ENCODE measurements around the gene ARHGEF33.

The ARHGEF33 gene

GRCh38 chr2:38988716-38989115 is 99.0 kb downstream of the ARHGEF33 start:
- ChIA-PET CTCF (no interaction called here), POLR2A (no interaction called here)
- no peak for TF ChIP-seq ELF4 (IDR thresholded peaks at IDR 0.05)
- TF ChIP-seq HDGF (IDR thresholded peaks at IDR 0.05; ENCODE audit: borderline replicate concordance), result no peak
- no peak for TF ChIP-seq CTBP1 (IDR thresholded peaks at IDR 0.05; ENCODE audit: borderline replicate concordance)
- TF ChIP-seq L3MBTL2 (conservative IDR thresholded peaks at IDR 0.05), result no peak
- TF ChIP-seq SUZ12 (IDR thresholded peaks at IDR 0.05), result no peak
- TF ChIP-seq PKNOX1 (IDR thresholded peaks at IDR 0.05), result no peak
- DNase-seq (ENCODE audit: extremely low spot score), result no peak

GRCh38 chr2:38991899-38992298 is 102.2 kb downstream of the ARHGEF33 start:
- ChIA-PET POLR2A (no interaction called here), CTCF (no interaction called here)
- no peak for DNase-seq (ENCODE audit: extremely low spot score)
- TF ChIP-seq SUZ12 (IDR thresholded peaks at IDR 0.05) (no peak), FOXA1 (IDR thresholded peaks at IDR 0.05) (no peak)

GRCh38 chr2:38997781-38998180 is 108.1 kb downstream of the ARHGEF33 start:
- CTCF ChIA-PET, result interaction anchor here (0.6 kb wide), 1 partner anchor 625 kb away, joined by 3 read pairs; no protein-coding TSS in a partner anchor
- no peak for TF ChIP-seq ELF4 (IDR thresholded peaks at IDR 0.05)
- no peak for TF ChIP-seq TARDBP (IDR thresholded peaks at IDR 0.05)
- no peak for TF ChIP-seq ZNF384 (IDR thresholded peaks at IDR 0.05)
- no peak for TF ChIP-seq CTBP1 (IDR thresholded peaks at IDR 0.05; ENCODE audit: borderline replicate concordance)
- no peak for TF ChIP-seq LEF1 (IDR thresholded peaks at IDR 0.05; ENCODE audit: borderline replicate concordance)
- TF ChIP-seq HDGF (IDR thresholded peaks at IDR 0.05; ENCODE audit: borderline replicate concordance), result no peak
- TF ChIP-seq FOXK2 (IDR thresholded peaks at IDR 0.05), result no peak
- no peak for TF ChIP-seq ARNT (IDR thresholded peaks at IDR 0.05)
- TF ChIP-seq NFRKB (IDR thresholded peaks at IDR 0.05), result no peak
- TF ChIP-seq FOXA1 (IDR thresholded peaks at IDR 0.05), result no peak
- TF ChIP-seq PKNOX1 (IDR thresholded peaks at IDR 0.05), result no peak
- no peak for TF ChIP-seq SUZ12 (IDR thresholded peaks at IDR 0.05)
- TF ChIP-seq BHLHE40 (IDR thresholded peaks at IDR 0.05; ENCODE audit: borderline replicate concordance), result no peak
- TF ChIP-seq L3MBTL2 (conservative IDR thresholded peaks at IDR 0.05), result no peak
- no peak for DNase-seq (ENCODE audit: extremely low spot score)
- POLR2A ChIA-PET, result no interaction called here

- CTCF ChIA-PET, result no interaction called here
- DNase-seq (ENCODE audit: extremely low spot score), result no peak
- POLR2A ChIA-PET, result no interaction called here
- no peak for TF ChIP-seq ZNF384 (IDR thresholded peaks at IDR 0.05)
- no peak for TF ChIP-seq ELF4 (IDR thresholded peaks at IDR 0.05)
- no peak for TF ChIP-seq NFRKB (IDR thresholded peaks at IDR 0.05)
- no peak for TF ChIP-seq TARDBP (IDR thresholded peaks at IDR 0.05)
- TF ChIP-seq CTBP1 (IDR thresholded peaks at IDR 0.05; ENCODE audit: borderline replicate concordance), result no peak
Observed at GRCh38 chr2:39000552-39000951, 110.9 kb downstream of the ARHGEF33 start.

- POLR2A ChIA-PET, result no interaction called here
- no peak for TF ChIP-seq ELF4 (IDR thresholded peaks at IDR 0.05)
- TF ChIP-seq BHLHE40 (IDR thresholded peaks at IDR 0.05; ENCODE audit: borderline replicate concordance), result no peak
- no peak for TF ChIP-seq SP1 (IDR thresholded peaks at IDR 0.05)
- TF ChIP-seq HDGF (IDR thresholded peaks at IDR 0.05; ENCODE audit: borderline replicate concordance), result no peak
- no peak for TF ChIP-seq ZNF384 (IDR thresholded peaks at IDR 0.05)
- TF ChIP-seq FOXA1 (IDR thresholded peaks at IDR 0.05), result no peak
- TF ChIP-seq L3MBTL2 (conservative IDR thresholded peaks at IDR 0.05), result no peak
- TF ChIP-seq FOXK2 (IDR thresholded peaks at IDR 0.05), result no peak
- no peak for TF ChIP-seq ARNT (IDR thresholded peaks at IDR 0.05)
- TF ChIP-seq FOXM1 (IDR thresholded peaks at IDR 0.05; ENCODE audit: borderline replicate concordance), result no peak
- no peak for TF ChIP-seq NFRKB (IDR thresholded peaks at IDR 0.05)
- CTCF ChIA-PET, result no interaction called here
Observed at GRCh38 chr2:39007875-39008504, 118.3 kb downstream of the ARHGEF33 start.

GRCh38 chr2:39008665-39009064 is 119.0 kb downstream of the ARHGEF33 start:
- ChIA-PET CTCF (no interaction called here), POLR2A (no interaction called here)
- no peak for DNase-seq (ENCODE audit: extremely low spot score)
- no peak for TF ChIP-seq PKNOX1 (IDR thresholded peaks at IDR 0.05)
- no peak for TF ChIP-seq FOXK2 (IDR thresholded peaks at IDR 0.05)
- TF ChIP-seq BHLHE40 (IDR thresholded peaks at IDR 0.05; ENCODE audit: borderline replicate concordance), result no peak

More at GRCh38 chr2:39007875-39008504, 118.3 kb downstream of the ARHGEF33 start:
- DNase-seq (ENCODE audit: extremely low spot score), result no peak

GRCh38 chr2:39013871-39014270 is 124.2 kb downstream of the ARHGEF33 start:
- ChIA-PET CTCF (no interaction called here), POLR2A (no interaction called here)
- DNase-seq (ENCODE audit: extremely low spot score), result no peak
- TF ChIP-seq NFRKB (IDR thresholded peaks at IDR 0.05), result no peak
- no peak for TF ChIP-seq PKNOX1 (IDR thresholded peaks at IDR 0.05)
- TF ChIP-seq ZNF384 (IDR thresholded peaks at IDR 0.05), result no peak
- no peak for TF ChIP-seq SUZ12 (IDR thresholded peaks at IDR 0.05)
- no peak for TF ChIP-seq L3MBTL2 (conservative IDR thresholded peaks at IDR 0.05)
- no peak for TF ChIP-seq HDGF (IDR thresholded peaks at IDR 0.05; ENCODE audit: borderline replicate concordance)
- TF ChIP-seq CTBP1 (IDR thresholded peaks at IDR 0.05; ENCODE audit: borderline replicate concordance), result no peak
- no peak for TF ChIP-seq FOXM1 (IDR thresholded peaks at IDR 0.05; ENCODE audit: borderline replicate concordance)
- TF ChIP-seq ARNT (IDR thresholded peaks at IDR 0.05), result no peak
- no peak for TF ChIP-seq TARDBP (IDR thresholded peaks at IDR 0.05)
- no peak for TF ChIP-seq FOXA1 (IDR thresholded peaks at IDR 0.05)
- no peak for TF ChIP-seq ELF4 (IDR thresholded peaks at IDR 0.05)
- no peak for TF ChIP-seq BHLHE40 (IDR thresholded peaks at IDR 0.05; ENCODE audit: borderline replicate concordance)
- TF ChIP-seq LEF1 (IDR thresholded peaks at IDR 0.05; ENCODE audit: borderline replicate concordance), result no peak

Data from HEK293T (cell line).